ENCODE results near the gene FAM120AOS. TPM values are rescaled to one million over a fixed set of nuclear protein-coding genes. Genes with fewer than 3 reads are reported as not detected.

FAM120AOS gene
- total RNA-seq, 4 donors from 2014 or later: 22.8 to 49.5 (median 32.4) TPM

DNA sequence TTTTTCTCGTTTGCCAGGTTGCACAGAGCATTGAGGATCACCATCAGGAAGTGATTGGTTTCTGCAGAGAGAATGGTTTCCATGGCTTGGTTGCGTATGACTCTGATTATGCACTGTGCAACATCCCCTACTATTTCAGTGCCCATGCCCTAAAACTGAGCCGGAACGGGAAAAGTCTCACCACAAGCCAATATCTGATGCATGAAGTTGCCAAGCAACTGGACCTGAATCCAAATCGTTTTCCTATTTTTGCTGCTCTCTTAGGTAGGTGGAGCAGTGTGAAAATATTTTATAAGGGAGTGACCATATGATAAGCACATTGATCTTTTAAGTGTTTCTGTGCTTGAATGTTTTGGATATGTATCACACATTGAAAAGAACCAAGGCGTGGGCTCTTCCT, 17.7 kb upstream of the FAM120AOS start:
- in situ Hi-C loops (cut with MboI; ENCODE audit: low sequenced_read_pairs in 4 of 4): loop anchor here in 2 of 4 donors (25.0 kb wide), 2 partner anchors 91 to 359 kb away; no protein-coding TSS in a partner anchor
- ATAC-seq (no peak), DNase-seq (no peak)
- H3K27ac ChIP-seq: no peak overlapping the region
- no peaks in the 10 kb centered on the region for H3K36me3 ChIP-seq
- no peak overlapping the region for H3K4me3 ChIP-seq
- no peaks in the 10 kb centered on the region for H3K27me3 ChIP-seq
- intact Hi-C loops (cut with DNase I; ENCODE audit: low total_unique reads): no loop called here
- H3K4me1 ChIP-seq: peaks cover 51 to 63% of the 10 kb centered on the region in 2 donors
- TF ChIP-seq, protein P1, sequence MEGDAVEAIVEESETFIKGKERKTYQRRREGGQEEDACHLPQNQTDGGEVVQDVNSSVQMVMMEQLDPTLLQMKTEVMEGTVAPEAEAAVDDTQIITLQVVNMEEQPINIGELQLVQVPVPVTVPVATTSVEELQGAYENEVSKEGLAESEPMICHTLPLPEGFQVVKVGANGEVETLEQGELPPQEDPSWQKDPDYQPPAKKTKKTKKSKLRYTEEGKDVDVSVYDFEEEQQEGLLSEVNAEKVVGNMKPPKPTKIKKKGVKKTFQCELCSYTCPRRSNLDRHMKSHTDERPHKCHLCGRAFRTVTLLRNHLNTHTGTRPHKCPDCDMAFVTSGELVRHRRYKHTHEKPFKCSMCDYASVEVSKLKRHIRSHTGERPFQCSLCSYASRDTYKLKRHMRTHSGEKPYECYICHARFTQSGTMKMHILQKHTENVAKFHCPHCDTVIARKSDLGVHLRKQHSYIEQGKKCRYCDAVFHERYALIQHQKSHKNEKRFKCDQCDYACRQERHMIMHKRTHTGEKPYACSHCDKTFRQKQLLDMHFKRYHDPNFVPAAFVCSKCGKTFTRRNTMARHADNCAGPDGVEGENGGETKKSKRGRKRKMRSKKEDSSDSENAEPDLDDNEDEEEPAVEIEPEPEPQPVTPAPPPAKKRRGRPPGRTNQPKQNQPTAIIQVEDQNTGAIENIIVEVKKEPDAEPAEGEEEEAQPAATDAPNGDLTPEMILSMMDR (IDR thresholded peaks at IDR 0.05 in 4 of 5, conservative IDR thresholded peaks at IDR 0.05 in 1 of 5): no peak
- TF ChIP-seq POLR2A (IDR thresholded peaks at IDR 0.05): no peak
- no peaks in the 10 kb centered on the region for H3K9me3 ChIP-seq

DNA sequence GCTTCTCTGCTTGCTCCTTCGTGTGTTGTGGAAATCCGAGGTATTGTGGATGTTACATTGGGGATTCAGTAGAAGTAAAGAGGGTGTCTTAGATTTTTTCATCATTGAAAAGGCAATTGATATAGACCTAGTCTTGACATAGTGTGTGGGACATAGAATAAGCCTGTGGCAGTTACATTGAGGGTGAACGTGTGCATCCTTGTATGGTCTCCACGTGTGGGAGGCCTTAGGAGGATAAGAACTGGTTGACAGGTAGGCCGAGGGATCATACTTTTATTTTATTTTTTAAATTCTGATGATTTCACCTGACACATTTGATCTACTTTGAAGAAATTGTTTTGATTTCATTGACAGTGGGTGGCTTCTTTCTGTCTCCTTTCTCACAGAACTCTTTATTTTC, 17.0 kb upstream of the FAM120AOS start:
- in situ Hi-C loops (cut with MboI; ENCODE audit: low sequenced_read_pairs in 4 of 4): loop anchor here in 2 of 4 donors (25.0 kb wide), 2 partner anchors 92 to 358 kb away; no protein-coding TSS in a partner anchor
- intact Hi-C loops (cut with DNase I; ENCODE audit: low total_unique reads): no loop called here
- TF ChIP-seq, protein P1 (IDR thresholded peaks at IDR 0.05 in 4 of 5, conservative IDR thresholded peaks at IDR 0.05 in 1 of 5): no peak
- TF ChIP-seq POLR2A (IDR thresholded peaks at IDR 0.05): no peak
- Histone ChIP-seq H3K4me1 (peaks cover 50 to 63% of the 10 kb centered on the region in 2 donors), H3K36me3 (no peaks in the 10 kb centered on the region), H3K27ac (no peak overlapping the region), H3K4me3 (no peak overlapping the region), H3K9me3 (no peaks in the 10 kb centered on the region), H3K27me3 (no peaks in the 10 kb centered on the region)
- DNase-seq (no peak), ATAC-seq (no peak)

DNA sequence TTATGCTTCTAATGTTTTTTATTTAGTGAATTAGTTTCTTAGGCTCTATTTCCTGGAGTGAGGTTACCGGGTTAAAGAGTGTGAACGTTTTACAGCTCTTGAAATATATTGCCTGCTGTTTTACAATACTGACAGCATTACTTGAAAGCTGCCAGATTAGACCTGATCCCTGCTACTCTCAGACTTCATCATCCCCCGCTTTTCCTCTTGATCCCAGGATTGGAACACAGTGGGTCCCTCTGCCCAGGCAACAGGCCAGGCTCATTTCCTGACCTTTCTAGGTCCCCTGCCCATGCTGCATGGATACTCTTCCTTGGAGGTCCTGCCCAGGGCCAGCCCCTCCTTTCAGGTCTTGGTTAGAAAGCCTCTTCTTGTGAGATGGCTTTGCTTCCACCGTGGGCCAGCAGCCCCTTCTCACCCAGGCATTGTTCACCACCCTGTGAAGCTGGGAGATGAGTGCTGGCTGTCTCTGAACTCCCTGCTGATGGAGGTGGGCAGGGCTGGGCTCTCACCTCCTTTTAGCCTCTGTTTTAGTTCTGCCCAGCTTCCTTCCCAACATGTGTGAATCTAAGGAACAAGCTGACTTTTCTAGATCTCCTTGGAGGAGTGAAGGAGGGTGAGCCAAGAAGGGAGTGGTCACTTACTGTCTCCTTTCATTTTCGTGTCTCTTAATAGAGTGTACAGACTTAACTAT, 15.5 kb upstream of the FAM120AOS start:
- TF ChIP-seq, protein P1 (IDR thresholded peaks at IDR 0.05 in 4 of 5, conservative IDR thresholded peaks at IDR 0.05 in 1 of 5): no peak
- no peak for TF ChIP-seq POLR2A (IDR thresholded peaks at IDR 0.05)
- intact Hi-C loops (cut with DNase I; ENCODE audit: low total_unique reads) (no loop called here), in situ Hi-C loops (cut with MboI; ENCODE audit: low sequenced_read_pairs in 4 of 4) (loop anchor here in 2 of 4 donors (25.0 kb wide), 2 partner anchors 93 to 357 kb away; no protein-coding TSS in a partner anchor)
- H3K27ac ChIP-seq: peak overlapping the region; percentile 19 to 66 (median 57)
- peak overlapping the region in 2 of 4 donors; percentile 1 to 15 for H3K4me3 ChIP-seq
- H3K36me3 ChIP-seq: no peaks in the 10 kb centered on the region
- ATAC-seq: no peak
- no peaks in the 10 kb centered on the region for H3K9me3 ChIP-seq
- no peaks in the 10 kb centered on the region for H3K27me3 ChIP-seq
- peaks cover 60 to 64% of the 10 kb centered on the region in 2 donors for H3K4me1 ChIP-seq
- no peak for DNase-seq

DNA sequence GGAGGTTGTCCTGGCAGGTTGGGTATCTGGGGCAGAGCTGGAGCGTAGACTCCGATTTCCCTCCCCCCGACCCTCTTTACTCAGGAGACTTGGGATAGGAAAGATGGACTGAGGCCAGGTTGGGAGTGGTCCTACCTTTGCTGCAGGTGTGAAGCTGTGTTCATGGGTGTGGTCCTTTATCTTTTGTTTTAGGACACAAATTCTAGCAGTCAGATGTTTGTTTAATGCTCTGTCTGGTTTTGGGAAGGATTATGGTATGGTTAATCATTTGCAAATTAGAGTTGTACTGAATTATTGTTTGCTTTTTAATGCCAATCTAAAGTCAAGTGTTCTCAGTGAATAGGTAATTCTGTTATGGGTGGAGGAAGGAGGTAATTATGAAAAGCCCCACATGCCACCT, 14.1 kb upstream of the FAM120AOS start:
- no peak for DNase-seq
- intact Hi-C loops (cut with DNase I; ENCODE audit: low total_unique reads): no loop called here

More for the DNA sequence above, 14.1 kb upstream of the FAM120AOS start:
- TF ChIP-seq, protein P1 (IDR thresholded peaks at IDR 0.05 in 4 of 5, conservative IDR thresholded peaks at IDR 0.05 in 1 of 5): no peak
- no peak for TF ChIP-seq POLR2A (IDR thresholded peaks at IDR 0.05)
- Histone ChIP-seq H3K27ac (peak overlapping the region; percentile 44 to 59 (median 48)), H3K4me1 (peaks cover 64 to 67% of the 10 kb centered on the region in 2 donors), H3K27me3 (no peaks in the 10 kb centered on the region), H3K36me3 (no peaks in the 10 kb centered on the region), H3K9me3 (no peaks in the 10 kb centered on the region), H3K4me3 (no peak overlapping the region)
- ATAC-seq: no peak
- in situ Hi-C loops (cut with MboI; ENCODE audit: low sequenced_read_pairs in 4 of 4): loop anchor here in 2 of 4 donors (25.0 kb wide), 2 partner anchors 95 to 355 kb away; no protein-coding TSS in a partner anchor
